Stimulated activated CD8-positive, alpha-beta memory T cell treated with anti-CD3 and anti-CD28 coated beads, Interleukin-15, amount 100 ng/mL, for 24 hours (primary cell): ENCODE measurements around the gene NHLRC2.
"Not testable (repeated sequence)": the region's sequence is repeated elsewhere in the genome, so short reads cannot be mapped to it uniquely, and the experiment has no call there.

Experiments used
- DNase-seq: peaks from one replicate; pipeline ENCODE4 v3.0.0-alpha.2; 2020; ENCODE audit warnings: low read depth

The NHLRC2 gene, protein sequence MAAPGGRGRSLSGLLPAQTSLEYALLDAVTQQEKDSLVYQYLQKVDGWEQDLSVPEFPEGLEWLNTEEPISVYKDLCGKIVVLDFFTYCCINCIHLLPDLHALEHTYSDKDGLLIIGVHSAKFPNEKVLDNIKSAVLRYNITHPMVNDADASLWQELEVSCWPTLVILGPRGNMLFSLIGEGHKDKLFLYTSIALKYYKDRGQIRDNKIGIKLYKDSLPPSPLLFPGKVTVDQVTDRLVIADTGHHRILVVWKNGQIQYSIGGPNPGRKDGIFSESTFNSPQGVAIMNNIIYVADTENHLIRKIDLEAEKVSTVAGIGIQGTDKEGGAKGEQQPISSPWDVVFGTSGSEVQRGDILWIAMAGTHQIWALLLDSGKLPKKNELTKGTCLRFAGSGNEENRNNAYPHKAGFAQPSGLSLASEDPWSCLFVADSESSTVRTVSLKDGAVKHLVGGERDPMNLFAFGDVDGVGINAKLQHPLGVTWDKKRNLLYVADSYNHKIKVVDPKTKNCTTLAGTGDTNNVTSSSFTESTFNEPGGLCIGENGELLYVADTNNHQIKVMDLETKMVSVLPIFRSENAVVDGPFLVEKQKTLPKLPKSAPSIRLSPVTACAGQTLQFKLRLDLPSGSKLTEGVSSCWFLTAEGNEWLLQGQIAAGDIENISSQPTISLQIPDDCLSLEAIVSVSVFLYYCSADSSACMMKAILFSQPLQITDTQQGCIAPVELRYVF

DNA sequence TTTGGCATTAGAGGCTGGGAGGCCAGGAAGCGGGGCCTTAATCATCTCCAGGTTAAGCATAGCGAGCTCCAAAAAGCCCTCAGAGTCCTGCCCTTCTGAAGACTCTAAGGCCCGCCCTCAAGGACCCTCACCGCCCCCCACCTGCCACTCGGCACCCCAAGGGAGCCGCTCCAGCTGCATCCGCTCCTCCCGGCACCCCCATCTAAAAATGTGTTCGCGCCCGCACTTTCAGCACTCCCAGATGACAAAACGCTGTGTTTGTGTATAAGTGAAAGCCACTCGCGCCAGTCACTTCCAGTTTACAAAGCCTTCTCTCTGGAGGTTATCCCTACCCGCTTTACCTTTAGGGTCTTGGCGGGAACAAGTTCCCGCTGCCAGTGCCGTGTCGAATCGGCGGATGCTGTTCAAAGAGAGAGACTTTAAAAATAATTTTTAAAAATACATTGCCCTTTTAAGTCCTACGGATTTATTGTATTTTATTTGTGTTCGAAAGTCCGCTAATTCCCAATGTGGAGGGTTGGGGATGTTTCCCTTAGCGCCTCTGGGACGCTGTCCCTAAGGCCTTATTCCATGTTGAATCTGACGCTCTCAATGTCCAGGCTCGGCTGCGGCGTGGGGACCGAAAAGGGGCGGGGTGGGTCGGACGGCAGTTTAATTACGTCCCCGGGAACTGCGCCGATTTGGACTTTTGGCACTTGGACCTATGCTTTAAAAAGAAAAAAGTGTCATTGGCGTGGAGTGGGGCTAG lies at the start of gene NHLRC2, which contains the start of gene DCLRE1A:
NHLRC2 (plus strand) TSS at position 649 of the 748 bp plus-strand sequence. CDS start 212 bp downstream, outside the sequence.
DCLRE1A (minus strand) TSS at position 70 of the 748 bp plus-strand sequence. CDS start 900 bp downstream, outside the sequence.
- DNase-seq = peak; percentile 41

DNA sequence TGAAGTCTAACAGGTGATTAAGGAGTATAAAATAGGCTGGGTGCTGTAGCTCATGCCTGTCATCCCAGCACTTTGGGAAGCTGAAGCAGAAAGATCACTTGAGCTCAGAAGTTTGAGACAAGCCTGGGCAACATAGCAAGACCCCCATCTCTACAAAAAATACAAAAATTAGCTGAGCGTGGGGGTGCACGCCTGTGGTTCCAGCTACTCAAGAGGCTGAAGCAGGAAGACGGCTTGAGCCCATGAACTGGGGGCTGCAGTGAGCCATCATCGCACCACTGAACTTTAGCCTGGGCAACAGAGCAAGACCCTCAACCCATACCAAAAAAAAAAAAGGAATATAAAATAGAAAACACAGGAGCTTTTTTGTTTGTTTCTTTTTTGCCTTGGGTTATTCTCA lies 48.0 kb upstream of the NHLRC2 start:
- no peak for DNase-seq

DNA sequence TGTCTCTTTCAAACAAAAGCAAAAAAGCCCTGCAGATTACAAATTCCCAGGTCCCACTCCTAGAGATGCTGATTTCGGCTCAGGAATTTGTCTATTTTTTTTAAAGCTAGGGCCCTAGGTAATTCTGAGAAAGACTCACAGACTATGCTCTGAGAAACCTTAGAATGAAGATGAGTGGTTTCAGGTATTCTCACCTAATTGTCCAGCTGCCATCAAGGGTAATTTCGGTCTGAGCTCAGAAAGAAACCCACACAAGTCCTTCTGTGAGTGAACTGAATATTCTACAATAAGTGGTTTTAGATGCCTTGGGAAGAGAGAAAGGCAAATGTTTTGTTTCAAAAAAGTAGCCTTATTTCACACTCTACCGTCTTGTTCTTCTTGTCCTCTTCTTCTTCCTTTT lies 46.3 kb upstream of the NHLRC2 start:
- DNase-seq = no peak

DNA sequence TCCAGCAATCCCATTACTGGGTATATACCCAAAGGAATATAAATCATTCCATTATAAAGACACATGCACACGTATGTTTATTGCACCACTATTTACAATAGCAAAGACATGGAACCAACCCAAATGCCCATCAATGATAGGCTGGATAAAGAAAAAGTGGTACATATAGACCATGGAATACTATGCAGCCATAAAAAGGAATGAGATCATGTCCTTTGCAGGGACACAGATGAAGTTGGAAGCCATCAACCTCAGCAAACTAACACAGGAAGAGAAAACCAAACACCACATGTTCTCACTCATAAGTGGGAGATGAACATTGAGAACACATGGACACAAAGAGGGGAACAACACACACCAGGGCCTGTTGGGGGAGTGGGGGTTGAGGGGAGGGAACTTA lies 39.8 kb upstream of the NHLRC2 start:
- not testable (repeated sequence) for DNase-seq

DNA sequence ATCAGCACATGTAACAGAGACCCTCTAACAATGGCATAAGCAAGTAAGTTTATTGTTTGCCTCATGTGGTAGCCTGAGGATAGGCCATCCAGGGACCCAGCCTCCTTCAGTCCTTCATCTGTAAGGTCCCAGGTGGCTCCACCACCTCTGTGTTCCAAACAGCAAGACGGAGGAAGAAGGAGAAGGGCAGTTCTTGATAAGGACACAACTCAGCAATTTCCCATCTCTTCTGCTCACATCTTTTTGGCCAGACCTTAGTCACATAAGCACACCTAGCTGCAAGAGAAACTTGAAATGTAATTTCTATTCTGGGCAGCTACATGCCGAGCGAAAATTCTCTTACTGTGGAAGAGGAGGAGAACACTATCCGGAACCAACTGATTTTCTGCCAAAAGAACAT lies 34.5 kb upstream of the NHLRC2 start:
- DNase-seq = no peak

DNA sequence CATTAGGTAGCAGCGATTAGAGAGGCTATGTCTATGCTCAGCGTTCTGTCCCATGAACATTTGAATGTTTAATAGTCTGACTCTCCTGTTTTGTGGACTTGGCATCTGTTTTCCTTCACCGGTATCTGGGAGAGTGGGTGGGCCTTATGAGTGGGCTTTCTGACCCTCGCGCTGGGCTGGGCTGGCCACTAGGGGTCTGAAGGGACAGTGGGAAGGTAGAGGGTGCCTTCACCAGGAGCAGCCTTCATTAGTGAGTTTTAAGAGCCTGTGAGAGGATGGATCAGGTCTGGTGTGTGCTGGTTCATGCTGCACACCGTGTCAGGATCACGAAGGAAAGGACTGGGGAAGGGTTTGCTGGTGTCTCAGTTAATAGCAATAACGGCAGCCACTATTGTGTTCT lies 34.0 kb upstream of the NHLRC2 start:
- no peak for DNase-seq

DNA sequence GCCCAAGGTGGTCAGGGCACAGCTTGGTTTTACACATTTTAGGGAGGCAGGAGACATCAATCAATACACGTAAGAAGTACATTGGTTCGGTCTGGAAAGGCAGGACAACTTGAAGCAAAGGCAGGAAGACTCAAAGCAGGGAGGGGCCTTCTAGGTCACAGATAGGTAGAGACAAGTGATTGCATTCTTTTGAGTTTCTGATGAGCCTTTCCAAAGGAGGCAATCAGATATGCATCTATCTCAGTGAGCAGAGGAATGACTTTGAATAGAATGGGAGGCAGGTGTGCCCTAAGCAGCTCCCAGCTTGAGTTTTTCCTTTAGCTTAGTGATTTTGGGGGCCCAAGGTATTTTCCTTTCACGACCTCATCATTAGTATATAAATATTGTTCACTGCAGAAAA lies 33.2 kb upstream of the NHLRC2 start:
- not testable (repeated sequence) for DNase-seq

DNA sequence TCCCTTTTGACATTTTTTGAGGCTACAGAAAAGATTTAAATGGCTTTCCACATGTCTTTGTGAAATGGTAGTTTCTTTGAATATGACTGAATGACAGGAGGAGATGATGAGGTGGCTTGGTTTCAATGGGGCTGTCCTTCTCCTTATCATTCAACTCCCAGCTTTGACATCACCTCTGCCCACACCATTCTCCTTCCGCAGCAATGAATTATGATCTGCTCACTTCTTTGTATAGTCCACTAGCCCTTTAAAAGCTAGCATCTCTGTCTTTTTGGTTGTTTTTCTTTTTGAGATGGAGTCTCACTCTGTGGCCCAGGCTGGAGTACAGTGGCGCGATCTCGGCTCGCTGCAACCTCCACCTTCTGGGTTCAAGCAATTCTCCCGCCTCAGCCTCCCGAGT lies 32.3 kb upstream of the NHLRC2 start:
- DNase-seq = no peak

DNA sequence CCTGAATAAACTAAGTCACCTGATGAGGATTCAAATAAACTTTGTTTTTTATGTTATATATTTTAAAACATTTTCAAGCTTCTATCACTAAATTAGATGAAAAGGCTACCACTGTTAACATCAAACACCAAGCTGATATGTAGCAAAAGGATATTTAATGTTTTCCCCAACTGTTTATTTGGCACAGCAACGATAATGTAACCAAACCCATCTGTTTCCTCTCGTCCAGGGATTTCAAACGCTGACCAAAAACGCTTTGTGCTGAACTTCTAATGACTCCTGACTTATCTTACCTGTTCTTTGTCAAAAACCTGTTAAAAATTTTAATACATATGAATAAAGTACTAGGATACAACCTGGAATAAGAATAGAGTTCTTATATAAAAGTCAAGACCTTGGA lies 31.1 kb upstream of the NHLRC2 start:
- DNase-seq = no peak

DNA sequence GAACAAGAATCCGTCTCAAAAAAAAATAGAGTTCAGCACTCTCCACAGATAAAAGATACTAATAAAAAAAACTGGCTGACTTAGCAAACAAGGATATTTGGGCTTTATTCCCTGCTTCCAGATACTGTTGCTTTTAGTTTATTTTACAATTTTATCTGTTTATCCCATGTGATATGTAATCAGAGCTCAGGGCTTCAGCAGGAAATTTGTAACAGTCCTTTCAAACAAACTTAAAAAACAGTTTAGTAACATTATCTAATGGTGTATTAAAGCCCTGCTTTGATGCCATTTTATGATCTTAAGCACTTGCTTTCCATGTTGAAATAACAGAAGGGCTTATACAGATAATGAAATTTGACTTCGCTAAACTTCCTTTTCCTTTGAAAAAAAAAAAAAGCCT lies 28.7 kb upstream of the NHLRC2 start:
- no peak for DNase-seq

DNA sequence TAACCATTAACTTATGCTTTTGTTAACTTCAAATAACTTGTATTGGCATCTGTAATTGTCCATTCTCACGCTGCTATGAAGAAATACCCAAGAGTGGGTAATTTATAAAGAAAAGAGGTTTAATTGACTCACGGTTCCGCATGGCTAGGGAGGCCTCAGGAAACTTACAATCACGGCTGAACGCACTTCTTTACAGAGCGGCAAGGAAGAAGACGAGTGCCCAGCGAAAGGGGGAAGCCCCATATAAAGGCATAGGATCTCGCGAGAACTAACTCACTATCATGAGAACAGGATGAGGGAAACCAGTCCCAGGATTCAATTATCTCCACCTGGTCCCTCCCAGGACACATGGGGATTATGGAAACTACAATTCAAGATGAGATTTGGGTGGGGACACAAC lies 25.9 kb upstream of the NHLRC2 start:
- not testable (repeated sequence) for DNase-seq

DNA sequence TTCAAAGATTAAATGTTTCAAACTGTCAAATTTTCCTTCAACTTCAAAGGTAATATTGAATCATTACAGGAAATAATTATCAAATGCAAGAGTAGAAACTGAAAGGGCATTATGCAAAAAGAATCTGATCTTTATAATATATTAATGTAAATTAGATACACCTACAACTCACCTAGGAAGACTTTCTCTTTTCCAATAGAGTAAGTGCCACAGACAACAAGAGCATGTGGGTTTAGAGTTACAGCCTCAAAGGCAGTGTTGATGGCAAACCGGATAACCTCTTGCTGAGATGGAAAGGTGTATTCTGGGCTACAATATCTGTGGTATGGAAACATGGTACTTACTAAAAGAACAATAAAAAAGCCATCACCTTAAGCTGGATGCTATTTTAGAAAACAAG lies 12.3 kb upstream of the NHLRC2 start:
- DNase-seq = no peak

DNA sequence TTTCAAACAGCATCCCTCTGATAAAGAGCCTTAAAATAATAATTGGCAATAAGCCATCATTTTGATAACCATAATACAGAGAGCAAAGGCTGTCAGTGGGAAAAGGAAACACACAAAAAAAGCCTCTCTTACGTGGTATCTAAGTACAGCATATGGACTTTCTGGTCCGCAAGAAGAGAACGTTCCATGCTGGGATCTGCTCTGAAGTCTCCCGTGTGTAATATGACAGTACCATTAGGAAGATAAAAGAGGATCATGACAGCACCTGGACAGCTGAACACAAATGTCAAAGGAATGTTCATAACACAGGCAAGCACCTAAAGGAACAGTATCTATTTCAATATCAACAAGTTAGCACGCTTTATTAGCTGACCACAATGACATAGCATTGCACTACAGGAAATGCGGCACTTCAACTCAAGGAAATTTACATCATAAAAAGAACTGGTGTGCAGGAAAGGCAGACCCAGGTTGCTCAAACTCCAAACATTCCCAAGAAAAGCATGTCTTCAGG lies 10.4 kb upstream of the NHLRC2 start:
- no peak for DNase-seq

DNA sequence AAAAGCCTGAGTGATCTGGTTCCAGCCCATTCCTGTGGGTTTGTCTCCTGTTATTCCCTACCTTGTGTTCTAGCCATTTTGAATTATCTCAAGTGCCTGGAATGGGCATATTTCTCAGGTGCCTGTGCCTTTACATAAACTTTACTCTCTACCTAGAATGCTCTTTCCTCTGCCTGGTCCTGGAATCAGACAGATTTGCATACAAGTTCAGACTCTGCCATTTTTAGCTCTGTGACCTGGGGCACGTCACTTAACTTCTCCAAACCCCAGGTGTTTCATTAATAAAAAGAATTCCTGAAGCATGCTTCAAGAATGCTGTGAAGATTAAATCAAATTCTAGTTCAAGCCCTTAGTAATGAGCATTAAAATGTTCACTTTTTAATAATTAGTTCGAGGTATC lies 8.4 kb upstream of the NHLRC2 start:
- no peak for DNase-seq

DNA sequence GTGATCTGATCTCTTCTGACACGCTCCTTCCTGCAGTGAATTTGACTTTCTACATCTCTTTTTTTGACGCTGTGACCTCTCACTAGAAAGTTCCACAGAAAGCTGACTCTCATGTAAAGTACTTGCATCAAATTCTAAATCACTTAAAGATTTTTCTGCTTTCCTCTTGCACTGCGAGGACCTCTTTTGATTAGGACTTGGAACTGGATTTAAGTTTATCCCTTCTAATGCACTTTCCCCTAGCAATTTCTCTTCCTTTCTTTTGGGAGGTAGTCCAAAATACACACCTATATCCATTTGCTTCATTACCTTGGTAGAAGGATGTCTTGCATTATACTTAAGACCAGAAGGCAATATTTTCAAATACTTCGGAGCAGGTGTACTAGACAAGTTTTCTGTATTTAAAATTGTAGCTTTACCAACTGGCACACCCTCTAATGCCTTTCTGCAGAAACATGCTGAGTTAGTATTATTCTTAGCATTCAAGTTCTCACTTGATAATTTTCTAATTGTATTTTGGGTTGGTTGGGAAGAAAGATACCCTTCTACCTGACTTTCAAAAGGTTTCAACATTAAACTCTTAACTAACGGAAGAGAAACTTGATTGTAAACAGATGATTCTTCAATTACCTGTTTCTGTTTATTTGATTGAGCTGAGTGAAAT lies 5.2 kb upstream of the NHLRC2 start:
- no peak for DNase-seq

DNA sequence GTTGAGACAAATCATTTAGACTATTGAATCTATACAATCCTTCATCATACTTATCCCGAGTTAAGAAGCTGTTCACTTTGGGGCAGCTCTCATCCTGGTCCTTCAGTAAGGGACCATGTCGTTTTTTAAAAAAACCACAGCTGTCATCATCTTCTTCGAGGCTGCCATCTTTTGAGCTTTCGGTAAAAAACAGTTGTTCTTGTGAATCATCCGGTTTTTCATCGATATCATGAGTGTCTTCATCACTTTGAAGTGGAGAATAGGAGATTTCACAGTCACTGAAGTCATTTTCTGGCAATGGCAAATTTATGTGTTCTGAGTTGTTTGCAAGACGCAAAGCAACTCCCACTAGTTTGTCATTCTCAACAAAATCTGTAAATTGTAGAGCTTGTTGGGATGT lies 4.5 kb upstream of the NHLRC2 start:
- no peak for DNase-seq

DNA sequence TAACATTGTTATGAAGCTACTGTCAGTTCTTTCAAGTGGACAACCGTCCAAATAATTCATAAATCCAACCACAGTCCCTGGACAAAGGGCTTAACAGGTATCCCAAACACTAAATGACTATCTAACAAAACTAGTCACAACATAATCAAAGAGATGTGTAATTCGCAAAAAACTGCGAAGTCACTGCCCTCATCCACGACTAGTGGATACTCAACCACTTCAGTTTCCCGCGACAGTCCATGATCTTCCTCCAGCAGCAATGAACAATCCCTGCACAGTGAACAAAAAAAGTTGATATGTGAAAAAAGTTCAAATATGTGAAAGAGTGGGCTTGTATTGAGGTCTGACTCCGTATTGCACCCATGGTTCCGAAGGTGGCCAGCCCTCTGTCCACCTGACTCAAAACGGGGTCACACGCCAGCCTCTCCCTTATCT lies 866 bp upstream of the NHLRC2 start:
- DNase-seq = no peak

DNA sequence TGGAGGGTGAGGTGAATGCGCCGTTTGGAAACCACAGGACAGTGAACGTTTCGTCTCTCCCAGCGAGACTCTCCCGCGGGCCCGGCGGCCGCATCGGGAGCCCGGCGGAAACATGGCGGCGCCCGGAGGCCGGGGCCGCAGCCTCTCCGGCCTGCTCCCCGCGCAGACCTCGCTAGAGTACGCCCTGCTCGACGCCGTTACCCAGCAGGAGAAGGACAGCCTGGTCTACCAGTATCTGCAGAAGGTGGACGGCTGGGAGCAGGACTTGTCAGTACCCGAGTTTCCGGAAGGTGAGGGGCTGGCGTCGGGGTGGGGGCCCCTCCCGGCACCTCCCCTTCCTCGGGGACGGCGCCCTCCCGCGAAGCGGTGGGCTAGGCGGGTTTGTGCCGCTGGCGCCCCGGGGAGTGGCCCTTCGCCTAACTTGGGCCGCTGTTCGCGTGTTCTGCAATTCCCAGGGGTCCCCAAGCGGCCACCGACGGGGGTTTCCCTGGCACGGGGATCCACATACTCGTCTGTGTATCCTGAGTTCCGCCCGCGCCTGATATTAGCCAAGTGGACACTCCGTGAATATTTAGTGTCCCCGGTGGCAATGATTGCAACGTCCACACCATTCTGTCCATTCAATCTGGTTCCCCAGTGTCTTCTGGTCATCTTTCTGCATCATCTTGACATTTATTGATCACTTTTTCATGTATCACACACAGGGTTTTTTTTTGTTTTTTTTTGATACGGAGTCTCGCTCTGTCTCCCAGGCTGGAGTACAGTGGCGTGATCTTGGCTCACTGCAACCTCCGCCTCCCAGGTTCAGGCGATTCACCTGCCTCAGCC lies 514 bp downstream of the NHLRC2 start:
- no peak for DNase-seq

DNA sequence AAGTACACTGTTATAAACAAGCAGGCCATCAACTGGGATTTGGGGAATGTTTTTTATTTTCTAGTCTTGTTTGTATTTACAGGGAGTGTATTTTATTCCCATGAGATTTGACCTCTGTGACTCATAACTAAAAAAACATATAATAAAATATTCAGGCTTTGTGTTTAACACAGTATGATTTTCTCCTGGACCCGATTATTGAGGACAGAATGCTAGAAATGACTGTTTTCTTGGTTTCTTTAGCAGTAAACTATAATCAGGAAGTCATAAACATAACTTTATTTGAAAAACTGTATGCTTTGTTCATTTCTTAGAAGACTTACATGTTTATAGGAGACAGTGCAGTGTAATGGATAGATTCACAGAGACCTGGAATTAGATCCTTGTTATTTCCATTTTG lies 2.1 kb downstream of the NHLRC2 start:
- DNase-seq = no peak

DNA sequence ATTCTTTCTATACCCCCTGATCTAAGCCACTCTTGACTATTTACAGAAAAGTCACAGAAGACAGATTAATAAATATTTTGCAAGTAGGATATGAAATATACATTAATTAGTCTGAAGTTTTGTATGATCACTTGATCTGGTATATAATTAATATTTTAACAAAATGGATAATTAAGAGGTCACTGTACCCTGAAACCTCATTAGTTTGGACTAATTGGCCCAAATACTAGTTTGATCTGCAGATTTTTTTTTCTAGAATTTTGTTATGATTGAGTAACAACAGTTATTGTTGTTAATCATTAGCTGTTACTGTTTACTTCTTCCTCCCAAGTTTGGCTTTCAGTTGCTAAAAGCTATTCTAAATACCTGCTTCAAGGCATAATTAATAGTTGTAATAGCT lies 2.7 kb downstream of the NHLRC2 start:
- no peak for DNase-seq

DNA sequence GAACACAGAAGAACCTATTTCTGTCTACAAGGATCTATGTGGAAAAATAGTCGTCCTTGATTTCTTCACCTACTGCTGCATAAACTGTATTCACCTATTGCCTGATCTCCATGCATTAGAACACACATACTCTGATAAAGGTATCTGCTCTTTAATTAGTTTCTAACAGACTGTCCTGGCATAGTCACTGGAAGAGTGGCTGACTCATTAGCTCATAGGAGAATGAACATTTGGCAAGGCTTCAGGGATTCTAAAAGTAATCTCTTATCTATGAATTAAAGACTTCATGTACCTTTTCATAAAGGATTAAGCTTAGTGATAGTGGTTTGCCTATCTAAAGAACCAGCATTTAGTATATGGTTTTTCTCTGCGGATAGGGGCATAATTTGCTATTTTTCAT lies 4.1 kb downstream of the NHLRC2 start:
- DNase-seq = no peak
